GM13977 (cell line): ENCODE results near the gene CHSY1.
"Not testable (repeated sequence)": the region's sequence is repeated elsewhere in the genome, so short reads cannot be mapped to it uniquely, and the experiment has no call there.

Experiments used
- DNase-seq: peaks from one replicate; pipeline ENCODE4 v3.0.0; 2012; ENCODE audit warnings: low spot score
- CTCF ChIP-seq: IDR thresholded peaks from 2 replicates; pipeline ENCODE4 v1.5.1; 2012; ENCODE audit warnings: mild to moderate bottlenecking, control low read depth; ENCODE audit not compliant: insufficient read depth; ENCODE audit errors: extremely low read depth, missing control alignments
- in situ Hi-C: fragments of 300-500 bp; cut with MboI; formaldehyde crosslinking; loops from one replicate; pipeline ENCODE4 v1.12.0; 2022; ENCODE audit warnings: low sequenced_read_pairs, low pct_unique_long_range_greater_than_20kb, mixed read lengths, inconsistent platforms; ENCODE audit not compliant: unreplicated experiment

The CHSY1 gene

DNA sequence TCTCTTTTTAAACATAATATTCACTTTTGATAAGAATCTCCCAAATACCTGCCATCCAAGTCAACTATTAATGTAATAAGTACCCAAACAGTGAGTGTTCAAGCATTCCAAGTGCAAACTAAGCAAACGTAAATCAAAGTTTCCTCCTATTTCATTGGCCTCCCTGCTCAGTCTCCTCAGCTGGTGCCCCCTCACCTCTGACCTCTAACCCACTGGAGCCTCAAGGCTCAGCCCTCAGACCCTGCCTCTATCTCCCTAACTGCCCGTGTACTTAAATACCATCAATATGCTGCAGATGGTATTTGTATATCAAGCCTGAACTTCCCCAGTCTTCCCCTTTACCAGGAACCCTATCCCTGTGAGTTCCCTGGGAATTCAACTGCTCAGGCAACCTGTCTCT lies 31.8 kb downstream of the CHSY1 start:
- TF ChIP-seq CTCF, result no peak
- in situ Hi-C loops, result no loop called here
- DNase-seq, result no peak

DNA sequence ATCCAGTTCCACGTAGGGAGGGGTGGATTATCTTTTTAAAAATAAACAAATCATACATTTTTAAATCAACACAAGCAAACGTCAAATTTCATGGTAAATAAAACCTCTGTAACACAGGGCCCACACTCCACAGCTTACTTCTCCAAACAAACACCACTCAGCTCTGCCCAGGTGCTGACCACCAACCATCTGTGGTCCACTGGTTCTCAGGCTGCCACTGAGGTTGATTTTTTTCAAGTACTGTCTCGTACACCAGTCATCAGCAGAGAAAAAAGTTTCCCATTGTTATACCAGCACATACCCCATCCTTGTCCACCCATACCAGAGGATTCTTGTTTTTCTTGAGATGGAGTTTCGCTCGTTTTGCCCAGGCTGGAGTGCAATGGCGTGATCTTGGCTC lies 32.4 kb downstream of the CHSY1 start:
- no peak for DNase-seq
- TF ChIP-seq CTCF, result no peak
- in situ Hi-C loops, result no loop called here

DNA sequence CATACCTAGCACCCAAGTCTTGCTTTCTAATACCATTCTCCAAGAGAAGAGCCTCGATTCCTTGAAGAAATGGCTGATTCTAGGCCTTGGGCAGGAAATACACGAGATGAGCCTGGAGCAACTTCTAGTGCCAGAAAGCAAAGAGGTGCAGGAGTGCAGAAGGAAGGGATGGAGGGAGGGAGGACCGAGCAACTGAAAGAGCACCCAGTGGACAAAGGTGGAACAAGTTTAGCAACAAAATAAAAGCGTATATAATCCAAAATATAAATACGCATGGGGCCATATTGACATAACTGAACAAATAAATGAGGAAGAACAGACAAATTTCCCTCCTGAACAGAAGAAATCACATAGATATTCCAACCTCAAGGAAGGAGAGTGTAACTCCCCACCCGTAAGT lies 34.4 kb downstream of the CHSY1 start:
- no peak for DNase-seq
- in situ Hi-C loops, result no loop called here
- TF ChIP-seq CTCF, result no peak

DNA sequence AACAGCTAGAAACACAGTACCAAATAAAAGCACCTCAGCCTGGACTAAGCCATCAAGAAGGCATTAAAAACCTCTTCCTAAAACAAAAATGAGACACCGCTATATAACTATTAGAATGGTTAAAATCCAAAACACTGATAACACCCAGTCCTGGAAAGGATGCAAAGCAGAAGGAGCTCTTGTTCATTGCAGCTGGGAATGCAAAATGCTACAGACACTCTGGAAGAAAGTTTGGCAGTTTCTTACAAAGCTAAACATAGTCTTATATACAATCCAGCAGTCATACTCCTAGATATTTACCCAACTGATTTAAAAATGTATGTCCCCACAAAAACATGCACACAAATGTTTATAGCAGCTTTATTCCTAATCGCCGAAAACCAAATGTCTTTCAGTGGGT lies 35.7 kb downstream of the CHSY1 start:
- in situ Hi-C loops, result no loop called here
- DNase-seq, result no peak
- TF ChIP-seq CTCF, result no peak

GRCh38 chr15:101215681-101216080 lies 36.2 kb downstream of the CHSY1 start:
- in situ Hi-C loops, result no loop called here
- TF ChIP-seq CTCF, result no peak
- no peak for DNase-seq

DNA sequence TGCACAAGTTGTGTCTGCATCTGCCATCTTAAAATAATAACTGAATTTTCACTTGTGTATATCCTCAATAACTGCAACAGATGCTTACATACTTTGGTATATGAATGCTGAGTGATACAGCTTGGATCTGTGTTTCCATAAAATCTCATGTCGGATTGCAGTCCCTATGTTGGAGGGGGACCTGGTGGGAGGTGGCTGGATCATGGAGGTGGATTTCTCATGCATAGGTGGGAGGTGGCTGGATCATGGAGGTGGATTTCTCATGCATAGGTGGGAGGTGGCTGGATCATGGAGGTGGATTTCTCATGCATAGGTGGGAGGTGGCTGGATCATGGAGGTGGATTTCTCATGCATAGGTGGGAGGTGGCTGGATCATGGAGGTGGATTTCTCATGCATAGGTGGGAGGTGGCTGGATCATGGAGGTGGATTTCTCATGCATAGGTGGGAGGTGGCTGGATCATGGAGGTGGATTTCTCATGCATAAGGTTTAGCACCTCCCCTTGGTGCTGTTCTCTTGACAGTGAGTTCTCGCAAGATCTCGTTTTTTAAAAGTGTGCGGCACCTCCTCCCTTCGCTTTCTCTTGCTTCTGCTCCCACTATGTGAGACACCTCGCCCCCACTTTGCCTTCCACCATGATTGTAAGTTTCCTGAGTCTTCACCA lies 37.3 kb downstream of the CHSY1 start:
- DNase-seq, in situ Hi-C loops: not testable (repeated sequence)

GRCh38 chr15:101213570-101213969 lies 38.3 kb downstream of the CHSY1 start:
- DNase-seq, result no peak
- in situ Hi-C loops, result no loop called here
- no peak for TF ChIP-seq CTCF
